Tibial nerve (tissue), 4 donors: ENCODE measurements around the gene CACNA2D2. TPM values are rescaled to one million over a fixed set of nuclear protein-coding genes. Genes with fewer than 3 reads are reported as not detected.
A peak's percentile ranks its signal among the peaks of the same experiment; 100 is the strongest.

ENCODE experiments used
- DNase-seq, 2 donors: peaks; one replicate each; pipeline ENCODE4 v3.0.0-alpha.2; 2019; ENCODE audit warnings: low spot score in 2 of 2
- H3K27ac ChIP-seq, 4 donors: fragments of 200-600 bp; sonication (generic) in 3 of 4; one replicate each; pipeline ENCODE4 v1.5.1; 2017 to 2019; ENCODE audit warnings: mild to moderate bottlenecking in 1 of 4
- H3K27me3 ChIP-seq, 2 donors: fragments of 200-600 bp; sonication (generic) in 1 of 2; one replicate each; pipeline versions ENCODE4 v1.5.1 to v1.6.0; 2017 to 2019
- H3K36me3 ChIP-seq, 3 donors: fragments of 200-600 bp; sonication (generic); one replicate each; pipeline ENCODE4 v1.5.1; 2018 to 2019
- H3K4me1 ChIP-seq, 4 donors: fragments of 200-600 bp; sonication (generic) in 3 of 4; one replicate each; pipeline ENCODE4 v1.5.1; 2017 to 2019
- H3K4me3 ChIP-seq, 4 donors: fragments of 200-600 bp; sonication (generic) in 3 of 4; one replicate each; pipeline ENCODE4 v1.5.1; 2017 to 2019; ENCODE audit warnings: mild to moderate bottlenecking in 1 of 4, moderate library complexity in 1 of 4
- H3K9me3 ChIP-seq, 4 donors: fragments of 200-600 bp; sonication (generic) in 3 of 4; one replicate each; pipeline ENCODE4 v1.5.1; 2017 to 2019
- CTCF ChIP-seq, 5 experiments: fragments of 200-600 bp in 3 of 5; fragments of 450-650 bp in 2 of 5; sonication (generic) in 3 of 5; IDR thresholded peaks; one replicate each; pipeline ENCODE4 v1.5.1; 2016 to 2019; ENCODE audit warnings: antibody characterized with exemption in 5 of 5, mild to moderate bottlenecking in 3 of 5, moderate library complexity in 2 of 5
- EP300 ChIP-seq, 2 donors: sonication (generic); formaldehyde crosslinking; IDR thresholded peaks; one replicate each; pipeline ENCODE4 v1.6.1; 2017; ENCODE audit warnings: antibody characterized with exemption in 2 of 2, mild to moderate bottlenecking in 1 of 2
- POLR2A ChIP-seq, 2 donors: fragments of 450-650 bp; IDR thresholded peaks; one replicate each; pipeline ENCODE4 v1.6.1; 2017; ENCODE audit warnings: antibody characterized with exemption in 2 of 2, mild to moderate bottlenecking in 2 of 2, moderate library complexity in 2 of 2
- WGBS, 2 donors: methylation state at CpG; one replicate each; pipeline ENCODE4 v1.1.5; 2018; 5-methylcytosine and 5-hydroxymethylcytosine counted together
- total RNA-seq, 4 donors: library from RNA; depleted of rRNA; stranded (reverse); fragments of >200 nt; gene quantifications; one replicate each; pipeline ENCODE4 v1.1.0, GENCODE V29; 2016

CACNA2D2 gene
- total RNA-seq, 4 donors from 2014 or later: 0.84 to 2.0 (median 1.2) TPM

DNA sequence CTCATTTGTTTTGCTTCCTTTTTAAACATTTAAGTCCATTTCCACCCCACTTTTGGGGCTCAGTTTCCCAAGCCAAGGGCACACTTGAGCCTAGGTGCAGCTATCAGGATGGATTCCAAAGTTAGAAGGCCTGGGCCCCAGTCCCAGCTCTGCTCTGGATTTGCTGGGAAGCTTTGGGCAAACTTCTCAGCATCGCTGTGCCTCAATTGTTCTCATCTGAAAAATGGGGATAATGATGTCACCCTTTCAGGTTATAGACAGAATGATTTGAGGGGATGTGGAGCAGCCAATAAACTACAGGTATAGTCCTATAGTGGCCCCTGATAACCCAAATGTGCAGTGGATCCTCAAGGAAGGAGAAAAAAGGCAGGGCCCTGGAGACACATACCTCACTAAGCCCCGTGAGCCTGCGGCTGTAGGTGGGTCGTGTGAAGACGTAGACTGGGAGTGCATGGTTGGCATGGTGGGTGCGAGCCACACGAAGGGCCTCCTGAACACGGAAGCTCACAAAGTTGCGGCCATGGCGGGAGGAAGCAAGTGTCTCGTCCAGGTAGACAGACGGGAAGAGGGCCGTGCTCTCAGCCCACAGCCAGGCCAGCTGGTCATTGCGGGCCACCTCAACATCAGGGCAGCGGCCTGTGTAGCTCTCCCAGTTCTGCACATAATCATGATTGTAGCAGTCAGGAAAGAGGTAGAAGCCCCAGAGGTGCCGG, 184.1 kb downstream of the CACNA2D2 start:
- peaks cover 0 to 71% (median 49%) of the 10 kb centered on the region in 4 donors for H3K4me1 ChIP-seq

DNA sequence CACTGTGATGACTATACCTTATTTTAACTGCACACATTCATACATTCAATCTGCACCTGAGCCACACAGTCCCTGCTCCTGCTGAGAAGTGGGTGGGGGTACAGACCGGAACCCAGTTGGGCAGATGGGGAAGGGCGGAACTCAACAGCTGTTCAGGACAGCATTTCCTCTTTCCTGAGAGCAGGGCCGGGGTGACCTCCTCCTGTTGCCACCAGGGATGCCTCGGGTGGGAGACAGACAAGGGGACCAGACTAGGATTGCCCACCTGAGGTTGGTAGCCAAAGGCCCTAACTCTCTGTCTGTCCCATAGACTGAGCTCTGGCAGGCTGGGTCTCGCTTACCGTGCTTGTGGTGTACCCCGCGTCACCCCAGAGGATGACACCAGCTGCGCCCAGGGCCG, 184.8 kb downstream of the CACNA2D2 start:
- peaks cover 0 to 64% (median 46%) of the 10 kb centered on the region in 4 donors for H3K4me1 ChIP-seq

More for the DNA sequence above, 184.1 kb downstream of the CACNA2D2 start:
- no peak for DNase-seq
- TF ChIP-seq CTCF (IDR thresholded peaks at IDR 0.05) (no peak), EP300 (IDR thresholded peaks at IDR 0.05) (no peak), POLR2A (IDR thresholded peaks at IDR 0.05) (no peak)
- H3K4me3 ChIP-seq: peak overlapping the region in 1 of 4 donors; percentile 67
- WGBS, 2 donors: 85 to 86% methylated on average over 16 of the region's 16 CpGs
- H3K27ac ChIP-seq: peak overlapping the region in 2 of 4 donors; percentile 93 to 99
- H3K36me3 ChIP-seq: peaks cover 0 to 55% (median 0%) of the 10 kb centered on the region in 3 donors
- H3K27me3 ChIP-seq: no peaks in the 10 kb centered on the region
- no peaks in the 10 kb centered on the region for H3K9me3 ChIP-seq

DNA sequence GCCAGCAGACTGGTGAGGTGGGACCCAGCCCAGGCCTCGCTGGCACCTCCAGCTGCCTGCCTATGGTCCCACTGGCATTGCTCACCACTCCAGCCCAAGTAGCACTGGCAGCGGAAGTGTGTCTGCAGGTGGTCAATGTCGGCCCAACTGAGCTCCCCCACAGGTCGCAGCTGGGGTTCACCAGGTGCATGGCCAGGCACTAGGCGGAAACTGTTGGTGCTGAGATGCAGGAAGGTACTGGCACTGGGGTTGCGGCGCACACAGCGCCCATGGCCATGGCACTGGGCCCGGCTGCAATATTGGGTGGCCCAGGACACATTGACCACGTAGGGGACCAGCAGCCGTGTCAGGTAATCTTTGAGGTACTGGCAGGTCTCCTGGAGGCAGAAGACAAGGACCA, 185.3 kb downstream of the CACNA2D2 start:
- H3K36me3 ChIP-seq: peaks cover 0 to 56% (median 0%) of the 10 kb centered on the region in 3 donors

More for the DNA sequence above, 184.8 kb downstream of the CACNA2D2 start:
- 80 to 81% methylated on average over 8 to 10 of the region's 10 CpGs for WGBS, 2 donors
- Histone ChIP-seq H3K4me3 (peak overlapping the region in 1 of 4 donors; percentile 67), H3K27me3 (no peaks in the 10 kb centered on the region), H3K9me3 (no peaks in the 10 kb centered on the region), H3K36me3 (peaks cover 0 to 56% (median 0%) of the 10 kb centered on the region in 3 donors), H3K27ac (peak overlapping the region in 1 of 4 donors; percentile 99)
- TF ChIP-seq CTCF (IDR thresholded peaks at IDR 0.05): no peak
- TF ChIP-seq EP300 (IDR thresholded peaks at IDR 0.05): no peak
- no peak for TF ChIP-seq POLR2A (IDR thresholded peaks at IDR 0.05)
- DNase-seq: no peak

GRCh38 chr3:50317300-50317699, 186.1 kb downstream of the CACNA2D2 start:
- H3K9me3 ChIP-seq: no peaks in the 10 kb centered on the region
- WGBS, 2 donors: 22 to 34% methylated on average over 5 to 6 of the region's 6 CpGs
- peaks cover 0 to 51% (median 37%) of the 10 kb centered on the region in 4 donors for H3K4me1 ChIP-seq
- no peaks in the 10 kb centered on the region for H3K27me3 ChIP-seq
- DNase-seq: no peak
- H3K27ac ChIP-seq: peak overlapping the region in 3 of 4 donors; percentile 45 to 99 (median 60)
- no peak for TF ChIP-seq POLR2A (IDR thresholded peaks at IDR 0.05)
- no peak for TF ChIP-seq CTCF (IDR thresholded peaks at IDR 0.05)
- TF ChIP-seq EP300 (IDR thresholded peaks at IDR 0.05): no peak
- H3K4me3 ChIP-seq: no peak overlapping the region
- H3K36me3 ChIP-seq: peaks cover 0 to 56% (median 0%) of the 10 kb centered on the region in 3 donors

More for the DNA sequence above, 185.3 kb downstream of the CACNA2D2 start:
- peak overlapping the region in 1 of 4 donors; percentile 67 for H3K4me3 ChIP-seq
- DNase-seq: no peak
- H3K4me1 ChIP-seq: peaks cover 0 to 60% (median 44%) of the 10 kb centered on the region in 4 donors
- no peaks in the 10 kb centered on the region for H3K27me3 ChIP-seq
- H3K9me3 ChIP-seq: no peaks in the 10 kb centered on the region
- 82 to 83% methylated on average over 8 to 11 of the region's 11 CpGs for WGBS, 2 donors
- no peak for TF ChIP-seq CTCF (IDR thresholded peaks at IDR 0.05)
- TF ChIP-seq POLR2A (IDR thresholded peaks at IDR 0.05): no peak
- TF ChIP-seq EP300 (IDR thresholded peaks at IDR 0.05): no peak
- H3K27ac ChIP-seq: peak overlapping the region in 2 of 4 donors; percentile 45 to 99

DNA sequence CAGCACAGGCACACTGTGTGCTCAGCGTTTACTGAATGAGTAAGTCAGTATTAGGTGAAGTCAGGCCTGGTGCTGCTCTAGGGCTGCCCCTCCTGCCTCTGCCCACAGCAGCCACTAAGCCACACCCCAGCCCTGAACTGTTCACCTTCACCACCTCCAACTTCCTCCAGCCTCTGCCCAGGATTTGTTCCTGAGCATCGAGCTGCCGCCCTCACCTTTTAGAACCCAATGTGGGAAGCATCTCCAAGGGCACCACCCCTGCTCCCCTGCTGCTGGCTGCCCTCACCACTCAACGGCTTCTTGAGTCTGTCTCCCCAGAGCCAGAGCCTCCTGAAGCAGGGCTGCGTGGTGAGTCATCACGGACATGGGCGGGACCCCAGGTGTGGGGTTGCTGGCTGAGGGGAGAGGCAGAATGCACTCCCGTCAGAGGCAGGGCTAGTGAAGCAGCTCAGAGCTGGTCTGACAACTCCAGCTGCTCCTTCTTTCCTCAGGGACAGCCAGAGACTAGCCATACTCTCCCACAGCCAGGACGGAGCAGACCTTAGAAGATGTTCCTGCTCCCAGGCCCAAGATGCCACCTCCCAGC, 186.7 kb downstream of the CACNA2D2 start:
- WGBS, 2 donors: 63 to 64% methylated on average over 9 of the region's 9 CpGs

More for the DNA sequence above, 186.7 kb downstream of the CACNA2D2 start:
- TF ChIP-seq EP300 (IDR thresholded peaks at IDR 0.05) (no peak), POLR2A (IDR thresholded peaks at IDR 0.05) (no peak), CTCF (IDR thresholded peaks at IDR 0.05) (no peak)
- H3K4me3 ChIP-seq: no peak overlapping the region
- peaks cover 0 to 45% (median 33%) of the 10 kb centered on the region in 4 donors for H3K4me1 ChIP-seq
- peaks cover 0 to 60% (median 0%) of the 10 kb centered on the region in 3 donors for H3K36me3 ChIP-seq
- H3K9me3 ChIP-seq: no peaks in the 10 kb centered on the region
- H3K27me3 ChIP-seq: no peaks in the 10 kb centered on the region
- DNase-seq: no peak
- peak overlapping the region in 3 of 4 donors; percentile 5 to 99 (median 45) for H3K27ac ChIP-seq
